Suprapubic skin (tissue), 4 donors: ENCODE measurements around the gene HNRNPK.

Source experiments
- POLR2A ChIP-seq, 2 donors: fragments of 450-650 bp; IDR thresholded peaks; one replicate each; pipeline ENCODE4 v1.6.1; 2017; ENCODE audit warnings: antibody characterized with exemption in 2 of 2, mild to moderate bottlenecking in 2 of 2, moderate library complexity in 2 of 2
- POLR2AphosphoS5 ChIP-seq, 3 donors: sonication (generic); formaldehyde crosslinking; IDR thresholded peaks; one replicate each; pipeline ENCODE4 v1.6.1; 2017; ENCODE audit warnings: antibody characterized with exemption in 3 of 3
- TF ChIP-seq, protein P1 (sequence below), 2 donors: fragments of 200-600 bp in 1 of 2; fragments of 450-650 bp in 1 of 2; sonication (generic) in 1 of 2; IDR thresholded peaks; one replicate each; pipeline ENCODE4 v1.5.1; 2016 to 2019; ENCODE audit warnings: antibody characterized with exemption in 2 of 2, mild to moderate bottlenecking in 1 of 2, moderate library complexity in 1 of 2

DNA sequence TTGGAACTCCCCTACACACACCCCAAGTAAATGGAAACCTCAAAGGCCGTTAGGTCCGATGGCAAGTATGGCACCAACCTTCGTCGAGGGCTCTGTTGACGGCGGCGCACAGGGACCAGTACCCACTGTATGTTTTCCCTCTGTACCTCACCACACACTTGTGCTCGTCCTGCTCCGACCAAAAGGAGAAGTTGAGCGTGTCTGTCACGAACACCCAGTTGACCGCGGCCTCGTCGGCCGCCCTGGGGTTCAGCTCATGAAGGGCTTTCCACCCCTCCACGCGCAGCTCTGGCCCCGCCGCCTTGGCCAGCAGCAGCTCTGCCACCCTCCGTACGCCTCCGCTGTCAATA is 24.0 kb downstream of the HNRNPK start:
- TF ChIP-seq, protein P1, sequence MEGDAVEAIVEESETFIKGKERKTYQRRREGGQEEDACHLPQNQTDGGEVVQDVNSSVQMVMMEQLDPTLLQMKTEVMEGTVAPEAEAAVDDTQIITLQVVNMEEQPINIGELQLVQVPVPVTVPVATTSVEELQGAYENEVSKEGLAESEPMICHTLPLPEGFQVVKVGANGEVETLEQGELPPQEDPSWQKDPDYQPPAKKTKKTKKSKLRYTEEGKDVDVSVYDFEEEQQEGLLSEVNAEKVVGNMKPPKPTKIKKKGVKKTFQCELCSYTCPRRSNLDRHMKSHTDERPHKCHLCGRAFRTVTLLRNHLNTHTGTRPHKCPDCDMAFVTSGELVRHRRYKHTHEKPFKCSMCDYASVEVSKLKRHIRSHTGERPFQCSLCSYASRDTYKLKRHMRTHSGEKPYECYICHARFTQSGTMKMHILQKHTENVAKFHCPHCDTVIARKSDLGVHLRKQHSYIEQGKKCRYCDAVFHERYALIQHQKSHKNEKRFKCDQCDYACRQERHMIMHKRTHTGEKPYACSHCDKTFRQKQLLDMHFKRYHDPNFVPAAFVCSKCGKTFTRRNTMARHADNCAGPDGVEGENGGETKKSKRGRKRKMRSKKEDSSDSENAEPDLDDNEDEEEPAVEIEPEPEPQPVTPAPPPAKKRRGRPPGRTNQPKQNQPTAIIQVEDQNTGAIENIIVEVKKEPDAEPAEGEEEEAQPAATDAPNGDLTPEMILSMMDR (IDR thresholded peaks at IDR 0.05), result no peak
- no peak for TF ChIP-seq POLR2AphosphoS5 (IDR thresholded peaks at IDR 0.05)
- TF ChIP-seq POLR2A (IDR thresholded peaks at IDR 0.05), result no peak
